ENCODE measurements around the gene CHMP2A.
"Not testable (repeated sequence)": the region's sequence is repeated elsewhere in the genome, so short reads cannot be mapped to it uniquely, and the experiment has no call there.

CHMP2A gene

GRCh38 chr19:58554494-58555368, at the start of gene CHMP2A:
TSS of gene CHMP2A (minus strand) at chr19:58555105. CDS start at chr19:58554212, 893 bp downstream.
- DNase-seq (ENCODE audit: extremely low spot score, insufficient read length, low read depth) (peak; percentile 80), FAIRE-seq (peak; percentile 94)

GRCh38 chr19:58586133-58586765, 31.3 kb upstream of the CHMP2A start:
- no peak for DNase-seq (ENCODE audit: extremely low spot score, insufficient read length, low read depth)
- no peak for FAIRE-seq

- FAIRE-seq (no peak), DNase-seq (ENCODE audit: extremely low spot score, insufficient read length, low read depth) (no peak)
These were observed 30.7 kb upstream of the CHMP2A start for GRCh38 chr19:58585442-58586132.

- DNase-seq (ENCODE audit: extremely low spot score, insufficient read length, low read depth) (no peak), FAIRE-seq (no peak)
These were observed 29.9 kb upstream of the CHMP2A start for GRCh38 chr19:58584498-58585441.

- DNase-seq (ENCODE audit: extremely low spot score, insufficient read length, low read depth) (no peak), FAIRE-seq (no peak)
These were observed 28.1 kb upstream of the CHMP2A start for GRCh38 chr19:58582985-58583384.

GRCh38 chr19:58581227-58582141, 26.6 kb upstream of the CHMP2A start:
- FAIRE-seq = peak; percentile 91

GRCh38 chr19:58579473-58580142, 24.7 kb upstream of the CHMP2A start:
- no peak for FAIRE-seq
- no peak for DNase-seq (ENCODE audit: extremely low spot score, insufficient read length, low read depth)

More at GRCh38 chr19:58581227-58582141, 26.6 kb upstream of the CHMP2A start:
- DNase-seq (ENCODE audit: extremely low spot score, insufficient read length, low read depth) = peak; percentile 67

GRCh38 chr19:58578012-58578925, 23.4 kb upstream of the CHMP2A start:
- peak; percentile 79 for FAIRE-seq

GRCh38 chr19:58577581-58577980, 22.7 kb upstream of the CHMP2A start:
- FAIRE-seq; DNase-seq (ENCODE audit: extremely low spot score, insufficient read length, low read depth): not testable (repeated sequence)

More at GRCh38 chr19:58578012-58578925, 23.4 kb upstream of the CHMP2A start:
- no peak for DNase-seq (ENCODE audit: extremely low spot score, insufficient read length, low read depth)

- DNase-seq (ENCODE audit: extremely low spot score, insufficient read length, low read depth) = peak; percentile 69
- peak; percentile 83 for FAIRE-seq
These were observed 20.5 kb upstream of the CHMP2A start for GRCh38 chr19:58575183-58576041.

GRCh38 chr19:58573658-58574164, 18.8 kb upstream of the CHMP2A start:
- no peak for DNase-seq (ENCODE audit: extremely low spot score, insufficient read length, low read depth)
- no peak for FAIRE-seq

- DNase-seq (ENCODE audit: extremely low spot score, insufficient read length, low read depth) (peak; percentile 90), FAIRE-seq (peak; percentile 99)
These were observed 18.1 kb upstream of the CHMP2A start, which contains the start of gene MZF1 for GRCh38 chr19:58572818-58573657. TSS of gene MZF1 (minus strand) at chr19:58573335. CDS start at chr19:58571389, 1,946 bp downstream.

- DNase-seq (ENCODE audit: extremely low spot score, insufficient read length, low read depth) (no peak), FAIRE-seq (no peak)
These were observed 17.3 kb upstream of the CHMP2A start for GRCh38 chr19:58572026-58572817.

- FAIRE-seq (no peak), DNase-seq (ENCODE audit: extremely low spot score, insufficient read length, low read depth) (no peak)
These were observed 16.7 kb upstream of the CHMP2A start for GRCh38 chr19:58571575-58571947.
